H1 (cell line): ENCODE measurements around the gene PLA2G4F. TPM values are rescaled to one million over a fixed set of nuclear protein-coding genes. Genes with fewer than 3 reads are reported as not detected.

Experiments
- ASH2L ChIP-seq: fragments of 200-600, 300-600 bp; sonication (generic); IDR thresholded peaks from one replicate; pipeline ENCODE4 v1.7.1; 2017; ENCODE audit warnings: low read length
- ATF2 ChIP-seq: IDR thresholded peaks from 2 replicates; pipeline ENCODE4 v1.6.1; 2012; ENCODE audit warnings: low read length, inconsistent platforms
- CTBP2 ChIP-seq: IDR thresholded peaks from 2 replicates; pipeline ENCODE4 v1.7.0; 2011; ENCODE audit warnings: borderline replicate concordance, mild to moderate bottlenecking, moderate library complexity, mixed read lengths, low read length; ENCODE audit not compliant: insufficient read depth, insufficient read length
- E2F6 ChIP-seq: IDR thresholded peaks from 2 replicates; pipeline ENCODE4 v1.6.1; 2012; ENCODE audit warnings: inconsistent platforms
- EP300 ChIP-seq, 2 experiments: IDR thresholded peaks; 1 replicate in 1 of 2; 2 replicates in 1 of 2; pipeline ENCODE4 v1.6.1; 2011 to 2012; ENCODE audit warnings: low read depth in 2 of 2, low read length in 2 of 2, mild to moderate bottlenecking in 2 of 2, borderline replicate concordance in 1 of 2, inconsistent platforms in 1 of 2, moderate library complexity in 1 of 2
- EZH2 ChIP-seq: fragments of 200-600 bp; sonication (generic); IDR thresholded peaks from 2 replicates; pipeline ENCODE4 v1.7.1; 2012; ENCODE audit warnings: low read depth, mild to moderate bottlenecking, moderate library complexity, low read length, inconsistent platforms; ENCODE audit not compliant: severe bottlenecking
- polyA plus RNA-seq, 7 experiments: library from polyadenylated mRNA; depleted of rRNA in 3 of 7; stranded (reverse) in 5 of 7; unstranded in 2 of 7; fragments of >200 nt in 5 of 7; fragments of 200-250 nt in 2 of 7; gene quantifications; 1 replicate in 5 of 7; 2 replicates in 1 of 7; 4 replicates in 1 of 7; pipeline versions ENCODE4 v1.2.1 to v1.2.3, GENCODE V29; 2011 to 2013; ENCODE audit warnings: missing spikeins in 2 of 7, mixed read lengths in 2 of 7
- total RNA-seq: library from RNA; stranded (reverse); fragmentation: NEBNext Ultra II Directional; extraction: Animal tissue kit (Norgen Biotek cat#: 25700); gene quantifications from 2 replicates; pipeline ENCODE4 v1.2.1, GENCODE V29; 2021

The PLA2G4F gene
- total and polyA plus RNA-seq, 2 of the 8 experiments (the other 6 are each of a cell fraction or from before 2014, with no cell fraction given) = not detected

DNA sequence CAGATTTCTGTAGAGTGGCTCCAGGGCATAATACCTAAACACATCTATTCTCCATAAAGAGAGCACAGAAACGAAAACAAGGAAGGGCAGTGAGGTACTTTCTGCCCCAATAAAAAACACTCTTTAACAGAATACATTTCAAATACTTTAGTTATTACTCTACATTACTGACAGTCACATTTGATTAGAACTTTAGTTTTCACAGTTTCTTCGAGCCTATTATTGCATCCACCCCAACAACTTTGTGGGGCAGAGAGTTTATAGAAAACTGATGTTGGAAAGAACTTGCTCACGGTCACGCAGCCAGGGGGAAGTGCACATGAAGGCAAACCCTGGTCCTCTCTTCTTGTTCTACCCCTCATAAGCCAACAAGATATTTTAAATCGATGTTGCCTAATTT is 42.7 kb upstream of the PLA2G4F start (continued):
- TF ChIP-seq EZH2 (no peak), CTBP2 (no peak), EP300 (IDR thresholded peaks at IDR 0.05; ENCODE audit: borderline replicate concordance in 1 of 2, low read depth in 2 of 2, low read length in 2 of 2) (no peak), E2F6 (no peak), ATF2 (no peak), ASH2L (no peak)
